NCI-H69 (cell line): ENCODE data around the gene FCSK.

Experiments used
- DNase-seq: peaks from one replicate; lab custom pipeline; 2025; lab: John Stamatoyannopoulos, UW

The FCSK gene

GRCh38 chr16:70455910-70456309, 1.5 kb downstream of the FCSK start:
- DNase-seq, result no peak

GRCh38 chr16:70457446-70458166, 3.2 kb downstream of the FCSK start:
- no peak for DNase-seq

GRCh38 chr16:70460737-70461261, 6.4 kb downstream of the FCSK start:
- DNase-seq, result no peak

- no peak for DNase-seq
Observed at GRCh38 chr16:70463235-70463634, 8.8 kb downstream of the FCSK start.

- DNase-seq, result no peak
Observed at GRCh38 chr16:70465999-70466804, 11.8 kb downstream of the FCSK start.

- DNase-seq, result no peak
Observed at GRCh38 chr16:70466805-70467076, 12.3 kb downstream of the FCSK start.

- no peak for DNase-seq
Observed at GRCh38 chr16:70467113-70467512, 12.7 kb downstream of the FCSK start.

GRCh38 chr16:70467608-70468007, 13.2 kb downstream of the FCSK start:
- DNase-seq, result no peak

GRCh38 chr16:70468776-70469525, 14.6 kb downstream of the FCSK start:
- no peak for DNase-seq

- no peak for DNase-seq
Observed at GRCh38 chr16:70470141-70470926, 15.9 kb downstream of the FCSK start.

- no peak for DNase-seq
Observed at GRCh38 chr16:70470927-70471341, 16.5 kb downstream of the FCSK start.

- no peak for DNase-seq
Observed at GRCh38 chr16:70472786-70473433, 18.5 kb downstream of the FCSK start.

- peak; percentile 4 for DNase-seq
Observed at GRCh38 chr16:70473446-70474319, 19.3 kb downstream of the FCSK start.

- DNase-seq, result no peak
Observed at GRCh38 chr16:70474320-70475053, 20.1 kb downstream of the FCSK start.

GRCh38 chr16:70475054-70475871, 20.9 kb downstream of the FCSK start:
- DNase-seq, result no peak

GRCh38 chr16:70476272-70477020, 22.1 kb downstream of the FCSK start:
- peak; percentile 33 for DNase-seq

GRCh38 chr16:70478169-70478568, 23.8 kb downstream of the FCSK start:
- DNase-seq, result no peak

- no peak for DNase-seq
Observed at GRCh38 chr16:70478912-70479341, 24.5 kb downstream of the FCSK start.
